ENCODE measurements around the gene TXNRD2.

GRCh38 chr22:19970031-19970478 lies 28.4 kb upstream of the TXNRD2 start:
- TF ChIP-seq CTCF (conservative IDR thresholded peaks at IDR 0.05; ENCODE audit: low read length) (no peak), EZH2phosphoT487 (IDR thresholded peaks at IDR 0.05; ENCODE audit: borderline replicate concordance, low read depth, low read length) (no peak)

Measured in OCI-LY7 (cell line).